ENCODE data around the gene PDE8B. TPM values are rescaled to one million over a fixed set of nuclear protein-coding genes. Genes with fewer than 3 reads are reported as not detected.

Gene PDE8B
- total RNA-seq, 1 experiment from 2014 or later, result 0.07 TPM

- no CpG with 5 or more reads among the region's 1 CpG for WGBS (ENCODE audit: extremely low coverage, insufficient read length, low lambda C conversion rate)
- TF ChIP-seq CTCF (conservative IDR thresholded peaks at IDR 0.05), result no peak
- H3K9me3 ChIP-seq (ENCODE audit: control insufficient read depth, low read depth, low read length), result no peaks in the 10 kb centered on the region
- H3K56ac ChIP-seq (ENCODE audit: insufficient read length, low read depth, low read length), result no peak overlapping the region
- H3K9ac ChIP-seq (ENCODE audit: extremely low read depth, insufficient read length, low read length), result no peak overlapping the region
- Mint-ChIP-seq H3K27ac (no peak overlapping the region), H3K36me3 (ENCODE audit: insufficient read depth in 1 of 3, low read depth in 3 of 3) (no peaks in the 10 kb centered on the region), H3K4me1 (peaks cover 9 to 12% of the 10 kb centered on the region in 2 experiments), H3K9me3 (no peaks in the 10 kb centered on the region), H3K4me3 (no peak overlapping the region), H3K27me3 (ENCODE audit: low read depth) (no peaks in the 10 kb centered on the region)
- H4K20me1 ChIP-seq (ENCODE audit: control insufficient read depth, insufficient read depth, insufficient read length), result no peaks in the 10 kb centered on the region
- H2AK5ac ChIP-seq (ENCODE audit: insufficient read length, low read length), result no peak overlapping the region
- no peak overlapping the region for H2BK120ac ChIP-seq (ENCODE audit: low read depth, low read length, poor library complexity, severe bottlenecking)
- H3K4ac ChIP-seq (ENCODE audit: low read depth, low read length), result no peak overlapping the region
- no peak overlapping the region for H4K8ac ChIP-seq (replicated peaks; ENCODE audit: insufficient read length, low read depth, low read length)
- H2BK12ac ChIP-seq (ENCODE audit: insufficient read length, low read depth, low read length), result no peak overlapping the region
- H2BK5ac ChIP-seq (ENCODE audit: insufficient read length, low read length), result no peak overlapping the region
- H2AFZ ChIP-seq (ENCODE audit: low read length), result no peak overlapping the region
- H3K79me1 ChIP-seq (ENCODE audit: insufficient read depth, low read depth, low read length, poor library complexity, severe bottlenecking), result no peaks in the 10 kb centered on the region
- no peaks in the 10 kb centered on the region for H3K23me2 ChIP-seq (ENCODE audit: insufficient read length, low read depth, low read length, poor library complexity, severe bottlenecking)
- no peak overlapping the region for H4K5ac ChIP-seq (ENCODE audit: insufficient read length, low read depth, low read length)
- H4K91ac ChIP-seq (ENCODE audit: insufficient read length, low read depth, low read length), result no peak overlapping the region
- no peak overlapping the region for H3T11ph ChIP-seq (ENCODE audit: low read length)
- no peaks in the 10 kb centered on the region for H3K4me1 ChIP-seq (ENCODE audit: insufficient read depth, low read length)
- H3K27ac ChIP-seq (ENCODE audit: insufficient read length, low read depth, low read length), result no peak overlapping the region
- H3K4me2 ChIP-seq (ENCODE audit: insufficient read depth, insufficient read length, low read length), result no peak overlapping the region
- H3K79me2 ChIP-seq (ENCODE audit: insufficient read depth, low read length), result no peaks in the 10 kb centered on the region
- no peak for DNase-seq
- no peak overlapping the region for H3K18ac ChIP-seq (ENCODE audit: insufficient read length, low read depth, low read length)
- no peak overlapping the region for H2BK20ac ChIP-seq (ENCODE audit: low read depth, low read length, poor library complexity, severe bottlenecking)
- H3K23ac ChIP-seq (ENCODE audit: insufficient read length, low read depth, low read length), result no peak overlapping the region
- no peak overlapping the region for H2BK15ac ChIP-seq (ENCODE audit: low read depth, low read length)
- H3K27me3 ChIP-seq (ENCODE audit: insufficient read depth, low read length), result no peaks in the 10 kb centered on the region
- no peak overlapping the region for H3K14ac ChIP-seq (ENCODE audit: insufficient read depth, low read length)
Measured at GRCh38 chr5:77262697-77263096, 52.2 kb downstream of the PDE8B start.
